Measurements from ENCODE around the gene ALDH2.

ALDH2 gene

DNA sequence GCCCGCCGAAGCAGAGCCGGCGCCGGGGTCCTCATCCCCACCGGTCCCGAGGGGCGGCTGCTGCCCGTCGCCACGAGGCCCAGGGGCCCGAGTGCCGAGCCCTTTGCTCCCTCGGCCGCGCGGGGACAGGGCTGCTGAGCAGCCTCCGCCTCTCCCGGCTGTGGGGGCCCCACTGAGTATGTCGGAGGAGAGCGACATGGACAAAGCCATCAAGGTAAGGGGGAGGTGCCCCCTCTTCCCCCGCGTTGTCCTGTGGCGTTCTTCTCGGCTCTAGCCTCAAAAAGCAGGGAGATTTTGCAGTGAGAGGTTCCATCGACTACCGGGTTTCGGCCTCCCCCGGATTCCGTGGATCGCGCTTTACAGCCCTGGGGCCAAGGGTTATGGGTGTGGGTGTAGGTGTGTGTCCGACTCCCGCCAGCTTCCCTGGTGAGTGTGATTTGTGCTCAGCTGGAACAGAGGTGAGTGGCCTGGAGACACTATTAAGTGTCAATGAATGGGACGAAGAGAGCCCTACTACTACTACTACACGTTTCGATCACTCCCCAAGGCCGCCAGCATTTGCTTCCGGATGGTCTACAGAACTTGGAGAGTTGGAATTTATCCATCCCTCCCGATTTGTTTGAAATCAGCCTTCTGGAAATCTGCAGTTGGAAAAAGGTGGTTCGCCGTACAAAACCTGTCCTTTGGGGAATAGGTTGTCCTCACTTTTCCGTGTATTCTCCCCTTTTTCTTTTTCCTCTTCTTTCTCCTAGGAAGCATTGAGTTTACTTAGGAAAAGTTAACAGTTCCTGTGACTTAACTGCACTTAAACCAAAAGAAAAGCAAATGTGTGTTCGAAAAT is 76.0 kb downstream of the ALDH2 start:
- H3K4me3 ChIP-seq (ENCODE audit: low read length) = peak overlapping the region; percentile 93
- peak overlapping the region; percentile 78 for H3K4me2 ChIP-seq (ENCODE audit: low read length)
- TF ChIP-seq, protein P1, sequence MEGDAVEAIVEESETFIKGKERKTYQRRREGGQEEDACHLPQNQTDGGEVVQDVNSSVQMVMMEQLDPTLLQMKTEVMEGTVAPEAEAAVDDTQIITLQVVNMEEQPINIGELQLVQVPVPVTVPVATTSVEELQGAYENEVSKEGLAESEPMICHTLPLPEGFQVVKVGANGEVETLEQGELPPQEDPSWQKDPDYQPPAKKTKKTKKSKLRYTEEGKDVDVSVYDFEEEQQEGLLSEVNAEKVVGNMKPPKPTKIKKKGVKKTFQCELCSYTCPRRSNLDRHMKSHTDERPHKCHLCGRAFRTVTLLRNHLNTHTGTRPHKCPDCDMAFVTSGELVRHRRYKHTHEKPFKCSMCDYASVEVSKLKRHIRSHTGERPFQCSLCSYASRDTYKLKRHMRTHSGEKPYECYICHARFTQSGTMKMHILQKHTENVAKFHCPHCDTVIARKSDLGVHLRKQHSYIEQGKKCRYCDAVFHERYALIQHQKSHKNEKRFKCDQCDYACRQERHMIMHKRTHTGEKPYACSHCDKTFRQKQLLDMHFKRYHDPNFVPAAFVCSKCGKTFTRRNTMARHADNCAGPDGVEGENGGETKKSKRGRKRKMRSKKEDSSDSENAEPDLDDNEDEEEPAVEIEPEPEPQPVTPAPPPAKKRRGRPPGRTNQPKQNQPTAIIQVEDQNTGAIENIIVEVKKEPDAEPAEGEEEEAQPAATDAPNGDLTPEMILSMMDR (IDR thresholded peaks at IDR 0.05; ENCODE audit: low read depth, low read length, poor library complexity, severe bottlenecking) = no peak
- TF ChIP-seq EZH2phosphoT487 (IDR thresholded peaks at IDR 0.05; ENCODE audit: borderline replicate concordance, low read length) = no peak
- no peaks in the 10 kb centered on the region for H3F3A ChIP-seq (ENCODE audit: control insufficient read depth, insufficient read depth)
- H3K79me2 ChIP-seq (ENCODE audit: control insufficient read depth, low read length) = peaks cover 92% of the 10 kb centered on the region
- no peaks in the 10 kb centered on the region for H3K9me3 ChIP-seq (ENCODE audit: control insufficient read depth, insufficient read depth, low read length)
- peaks cover 63% of the 10 kb centered on the region for H3K36me3 ChIP-seq (ENCODE audit: control insufficient read depth, low read length)
- H4K20me1 ChIP-seq (ENCODE audit: control insufficient read depth, insufficient read depth, low read depth, low read length) = no peaks in the 10 kb centered on the region
- no peaks in the 10 kb centered on the region for H3K9me2 ChIP-seq (replicated peaks; ENCODE audit: control insufficient read depth, low read length)
- H3K4me1 ChIP-seq (ENCODE audit: control insufficient read depth, low read length) = peaks cover 28% of the 10 kb centered on the region
- no peaks in the 10 kb centered on the region for H3K27me3 ChIP-seq (ENCODE audit: control insufficient read depth, low read length)
- H3K27ac ChIP-seq (ENCODE audit: low read depth, low read length) = peak overlapping the region; percentile 52

DNA sequence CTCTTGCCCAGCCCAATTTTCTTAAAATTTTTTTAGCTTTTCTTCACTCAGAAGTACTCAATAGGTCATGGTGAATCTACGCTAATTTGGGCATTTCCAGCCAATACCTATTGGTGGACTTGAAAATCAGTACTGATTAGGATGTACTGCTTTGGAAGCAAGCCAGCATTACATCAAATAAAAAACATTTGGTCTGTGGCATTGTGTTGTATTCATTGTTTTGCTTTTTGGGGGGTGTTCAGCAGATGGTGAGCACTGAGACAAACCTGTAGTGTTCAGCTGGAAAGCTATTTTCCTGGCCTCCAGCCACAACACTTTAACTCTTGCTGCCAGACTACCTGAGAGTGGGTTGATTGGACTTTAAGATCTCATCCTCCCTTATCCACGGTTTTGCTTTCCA is 79.3 kb downstream of the ALDH2 start:
- H4K20me1 ChIP-seq (ENCODE audit: control insufficient read depth, insufficient read depth, low read depth, low read length) = no peaks in the 10 kb centered on the region
- peaks cover 68% of the 10 kb centered on the region for H3K36me3 ChIP-seq (ENCODE audit: control insufficient read depth, low read length)
- H3K9me3 ChIP-seq (ENCODE audit: control insufficient read depth, insufficient read depth, low read length) = no peaks in the 10 kb centered on the region
- TF ChIP-seq, protein P1 (IDR thresholded peaks at IDR 0.05; ENCODE audit: low read depth, low read length, poor library complexity, severe bottlenecking) = no peak
- no peak for TF ChIP-seq EZH2phosphoT487 (IDR thresholded peaks at IDR 0.05; ENCODE audit: borderline replicate concordance, low read length)
- H3K4me3 ChIP-seq (ENCODE audit: low read length) = no peak overlapping the region
- H3F3A ChIP-seq (ENCODE audit: control insufficient read depth, insufficient read depth) = no peaks in the 10 kb centered on the region
- H3K27me3 ChIP-seq (ENCODE audit: control insufficient read depth, low read length) = no peaks in the 10 kb centered on the region
- no peak overlapping the region for H3K4me2 ChIP-seq (ENCODE audit: low read length)
- peaks cover 99% of the 10 kb centered on the region for H3K79me2 ChIP-seq (ENCODE audit: control insufficient read depth, low read length)
- peaks cover 16% of the 10 kb centered on the region for H3K4me1 ChIP-seq (ENCODE audit: control insufficient read depth, low read length)
- no peaks in the 10 kb centered on the region for H3K9me2 ChIP-seq (replicated peaks; ENCODE audit: control insufficient read depth, low read length)
- H3K27ac ChIP-seq (ENCODE audit: low read depth, low read length) = no peak overlapping the region

- peaks cover 51% of the 10 kb centered on the region for H3K36me3 ChIP-seq (ENCODE audit: control insufficient read depth, low read length)
- TF ChIP-seq, protein P1 (IDR thresholded peaks at IDR 0.05; ENCODE audit: low read depth, low read length, poor library complexity, severe bottlenecking) = no peak
- TF ChIP-seq EZH2phosphoT487 (IDR thresholded peaks at IDR 0.05; ENCODE audit: borderline replicate concordance, low read length) = no peak
- no peaks in the 10 kb centered on the region for H3K9me2 ChIP-seq (replicated peaks; ENCODE audit: control insufficient read depth, low read length)
- peaks cover 99% of the 10 kb centered on the region for H3K79me2 ChIP-seq (ENCODE audit: control insufficient read depth, low read length)
- no peaks in the 10 kb centered on the region for H3K4me1 ChIP-seq (ENCODE audit: control insufficient read depth, low read length)
- H3K9me3 ChIP-seq (ENCODE audit: control insufficient read depth, insufficient read depth, low read length) = no peaks in the 10 kb centered on the region
- H3K4me2 ChIP-seq (ENCODE audit: low read length) = no peak overlapping the region
- no peak overlapping the region for H3K27ac ChIP-seq (ENCODE audit: low read depth, low read length)
- H3K4me3 ChIP-seq (ENCODE audit: low read length) = no peak overlapping the region
- H3K27me3 ChIP-seq (ENCODE audit: control insufficient read depth, low read length) = no peaks in the 10 kb centered on the region
- H3F3A ChIP-seq (ENCODE audit: control insufficient read depth, insufficient read depth) = no peaks in the 10 kb centered on the region
- H4K20me1 ChIP-seq (ENCODE audit: control insufficient read depth, insufficient read depth, low read depth, low read length) = no peaks in the 10 kb centered on the region; the same call in 1 of the 2 replicates
Observed at GRCh38 chr12:111850526-111850925, 83.8 kb downstream of the ALDH2 start.

All from DOHH2 (cell line).